Thyroid gland (tissue), 4 donors: ENCODE results near the gene ING5.

ENCODE experiments used
- POLR2A ChIP-seq, 2 donors: fragments of 450-650 bp; IDR thresholded peaks; one replicate each; pipeline ENCODE4 v1.6.1; 2017; ENCODE audit warnings: antibody characterized with exemption in 2 of 2, mild to moderate bottlenecking in 2 of 2, moderate library complexity in 1 of 2
- TF ChIP-seq, protein P1 (sequence below), 6 experiments: fragments of 200-600 bp in 3 of 6; fragments of 450-650 bp in 3 of 6; sonication (generic) in 3 of 6; IDR thresholded peaks; one replicate each; pipeline ENCODE4 v1.5.1; 2016 to 2019; ENCODE audit warnings: antibody characterized with exemption in 6 of 6, mild to moderate bottlenecking in 2 of 6, inconsistent platforms in 1 of 6, moderate library complexity in 1 of 6

DNA sequence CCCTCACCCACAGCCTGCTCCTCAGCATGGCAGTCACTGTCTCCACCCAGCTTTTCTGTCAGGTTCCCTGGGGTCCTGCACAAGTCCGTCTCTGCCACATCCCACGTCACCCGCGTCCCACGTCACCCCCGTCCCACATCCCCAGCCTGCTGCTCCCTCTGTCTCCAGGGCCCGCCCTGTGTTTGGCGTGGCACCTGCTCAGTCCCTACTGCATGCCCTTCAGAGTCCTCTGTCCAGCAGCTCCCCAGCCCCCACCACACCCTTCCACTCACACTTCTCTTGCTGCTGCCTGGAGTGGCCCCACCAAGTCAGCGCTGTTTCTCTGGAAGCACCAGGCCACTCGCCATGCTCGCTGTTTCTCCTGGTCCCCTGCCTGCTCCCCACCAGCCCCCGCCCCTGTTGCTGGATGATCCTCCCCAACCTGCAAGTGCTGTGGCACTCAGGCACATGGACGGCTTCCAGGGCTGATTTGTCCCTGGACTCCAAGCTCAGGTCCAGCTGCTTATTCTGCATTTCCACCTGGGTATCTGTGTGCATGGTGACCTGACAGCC is 45.6 kb upstream of the ING5 start:
- TF ChIP-seq, protein P1, sequence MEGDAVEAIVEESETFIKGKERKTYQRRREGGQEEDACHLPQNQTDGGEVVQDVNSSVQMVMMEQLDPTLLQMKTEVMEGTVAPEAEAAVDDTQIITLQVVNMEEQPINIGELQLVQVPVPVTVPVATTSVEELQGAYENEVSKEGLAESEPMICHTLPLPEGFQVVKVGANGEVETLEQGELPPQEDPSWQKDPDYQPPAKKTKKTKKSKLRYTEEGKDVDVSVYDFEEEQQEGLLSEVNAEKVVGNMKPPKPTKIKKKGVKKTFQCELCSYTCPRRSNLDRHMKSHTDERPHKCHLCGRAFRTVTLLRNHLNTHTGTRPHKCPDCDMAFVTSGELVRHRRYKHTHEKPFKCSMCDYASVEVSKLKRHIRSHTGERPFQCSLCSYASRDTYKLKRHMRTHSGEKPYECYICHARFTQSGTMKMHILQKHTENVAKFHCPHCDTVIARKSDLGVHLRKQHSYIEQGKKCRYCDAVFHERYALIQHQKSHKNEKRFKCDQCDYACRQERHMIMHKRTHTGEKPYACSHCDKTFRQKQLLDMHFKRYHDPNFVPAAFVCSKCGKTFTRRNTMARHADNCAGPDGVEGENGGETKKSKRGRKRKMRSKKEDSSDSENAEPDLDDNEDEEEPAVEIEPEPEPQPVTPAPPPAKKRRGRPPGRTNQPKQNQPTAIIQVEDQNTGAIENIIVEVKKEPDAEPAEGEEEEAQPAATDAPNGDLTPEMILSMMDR (IDR thresholded peaks at IDR 0.05): no peak
- no peak for TF ChIP-seq POLR2A (IDR thresholded peaks at IDR 0.05)
